HG02852 (cell line): Measurements from ENCODE around the gene MYO15B.
A peak's percentile ranks its signal among the peaks of the same experiment; 100 is the strongest.

Source experiments
- ATAC-seq: cut with Tn5 transposase; IDR thresholded peaks from one replicate; pipeline ENCODE4 v1.9.1; 2021; ENCODE audit warnings: mild to moderate bottlenecking, moderate library complexity; ENCODE audit not compliant: unreplicated experiment

The MYO15B gene

GRCh38 chr17:75654176-75654575 is 66.6 kb downstream of the MYO15B start:
- ATAC-seq: no peak

GRCh38 chr17:75658237-75658636 is 70.6 kb downstream of the MYO15B start:
- no peak for ATAC-seq

- ATAC-seq: no peak
Measured at GRCh38 chr17:75661531-75661930, 73.9 kb downstream of the MYO15B start.

GRCh38 chr17:75662511-75662910 is 74.9 kb downstream of the MYO15B start:
- ATAC-seq: no peak

GRCh38 chr17:75664099-75664549 is 76.5 kb downstream of the MYO15B start:
- ATAC-seq: peak; percentile 74

GRCh38 chr17:75665981-75666380 is 78.4 kb downstream of the MYO15B start:
- ATAC-seq: no peak

GRCh38 chr17:75666959-75667790 is 79.6 kb downstream of the MYO15B start, which contains the start of the genes RECQL5 and SAP30BP:
Gene RECQL5 (minus strand): TSS chr17:75667154. CDS start chr17:75666557, 597 bp downstream.
Gene SAP30BP (plus strand): TSS chr17:75667338. CDS start chr17:75667373, 35 bp downstream.
- ATAC-seq: peak; percentile 76

GRCh38 chr17:75667825-75668224 is 80.2 kb downstream of the MYO15B start:
- no peak for ATAC-seq

GRCh38 chr17:75668489-75668888 is 80.9 kb downstream of the MYO15B start:
- ATAC-seq: no peak

- ATAC-seq: no peak
Measured at GRCh38 chr17:75670868-75671267, 83.3 kb downstream of the MYO15B start.

GRCh38 chr17:75672011-75672410 is 84.4 kb downstream of the MYO15B start:
- ATAC-seq: no peak

- ATAC-seq: no peak
Measured at GRCh38 chr17:75673487-75673886, 85.9 kb downstream of the MYO15B start.
